NCI-H128 (cell line): Measurements from ENCODE around the gene HIPK3.
"Not testable (repeated sequence)": the region's sequence is repeated elsewhere in the genome, so short reads cannot be mapped to it uniquely, and the experiment has no call there.

ENCODE experiments used
- DNase-seq: peaks from one replicate; lab custom pipeline; 2025; ENCODE audit not compliant: unreplicated experiment; lab: John Stamatoyannopoulos, UW

Gene HIPK3

GRCh38 chr11:33303541-33303940 lies 46.4 kb downstream of the HIPK3 start:
- no peak for DNase-seq

DNA sequence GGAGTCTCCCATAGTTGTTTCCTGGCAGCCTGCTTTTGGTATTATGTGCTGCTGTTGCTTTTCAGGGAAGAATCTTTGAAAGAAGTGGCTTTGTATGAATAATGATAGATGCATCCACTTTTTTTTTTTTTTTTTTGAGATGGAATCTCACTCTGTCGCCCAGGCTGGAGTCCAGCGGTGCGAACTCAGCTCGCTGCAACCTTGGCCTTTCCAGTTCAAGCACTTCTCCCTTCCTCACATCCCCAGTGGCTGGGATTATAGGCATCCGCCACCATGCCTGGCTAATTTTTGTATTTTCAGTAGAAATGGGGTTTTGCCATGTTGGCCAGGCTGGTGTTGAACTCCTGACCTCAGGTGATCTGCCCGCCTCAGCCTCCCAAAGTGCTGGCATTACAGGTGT lies 49.6 kb downstream of the HIPK3 start:
- DNase-seq: not testable (repeated sequence)

DNA sequence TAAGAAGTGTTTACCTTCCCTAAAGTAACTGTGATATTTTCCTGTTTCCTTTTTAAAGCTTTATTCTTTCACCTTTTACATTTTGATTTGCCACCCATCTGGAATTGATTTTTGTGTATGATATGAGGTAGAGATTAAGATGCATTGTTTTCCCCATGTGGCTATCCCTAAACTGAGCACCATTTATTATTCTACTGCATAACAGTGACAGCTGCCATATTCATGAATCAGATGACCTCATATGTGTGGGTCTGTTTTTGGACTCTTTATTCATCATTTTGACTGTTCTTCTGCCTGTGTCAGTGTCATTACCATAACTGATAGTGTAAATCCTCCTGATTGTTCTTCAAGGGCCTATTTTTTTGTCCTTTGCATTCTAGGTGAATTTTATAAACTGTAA lies 50.8 kb downstream of the HIPK3 start:
- no peak for DNase-seq

DNA sequence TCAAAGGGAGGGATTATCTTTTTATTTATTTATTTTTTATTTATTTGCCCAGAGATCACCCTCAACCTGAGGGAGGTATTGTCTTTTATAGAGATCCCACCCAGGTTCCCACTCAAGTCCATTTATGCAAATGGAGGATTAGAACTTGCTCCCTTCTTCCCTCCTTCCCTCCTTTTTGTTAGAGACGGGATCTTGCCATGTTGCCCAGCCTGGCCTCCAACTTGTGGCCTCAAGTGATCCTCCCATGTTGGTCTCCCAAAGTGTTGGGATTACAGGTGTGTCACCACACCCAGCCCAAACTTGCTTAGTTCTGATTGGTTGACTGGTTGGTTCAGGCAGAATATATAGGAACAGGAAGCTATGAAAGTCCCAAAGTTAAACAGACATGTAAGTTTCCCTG lies 51.9 kb downstream of the HIPK3 start:
- no peak for DNase-seq

DNA sequence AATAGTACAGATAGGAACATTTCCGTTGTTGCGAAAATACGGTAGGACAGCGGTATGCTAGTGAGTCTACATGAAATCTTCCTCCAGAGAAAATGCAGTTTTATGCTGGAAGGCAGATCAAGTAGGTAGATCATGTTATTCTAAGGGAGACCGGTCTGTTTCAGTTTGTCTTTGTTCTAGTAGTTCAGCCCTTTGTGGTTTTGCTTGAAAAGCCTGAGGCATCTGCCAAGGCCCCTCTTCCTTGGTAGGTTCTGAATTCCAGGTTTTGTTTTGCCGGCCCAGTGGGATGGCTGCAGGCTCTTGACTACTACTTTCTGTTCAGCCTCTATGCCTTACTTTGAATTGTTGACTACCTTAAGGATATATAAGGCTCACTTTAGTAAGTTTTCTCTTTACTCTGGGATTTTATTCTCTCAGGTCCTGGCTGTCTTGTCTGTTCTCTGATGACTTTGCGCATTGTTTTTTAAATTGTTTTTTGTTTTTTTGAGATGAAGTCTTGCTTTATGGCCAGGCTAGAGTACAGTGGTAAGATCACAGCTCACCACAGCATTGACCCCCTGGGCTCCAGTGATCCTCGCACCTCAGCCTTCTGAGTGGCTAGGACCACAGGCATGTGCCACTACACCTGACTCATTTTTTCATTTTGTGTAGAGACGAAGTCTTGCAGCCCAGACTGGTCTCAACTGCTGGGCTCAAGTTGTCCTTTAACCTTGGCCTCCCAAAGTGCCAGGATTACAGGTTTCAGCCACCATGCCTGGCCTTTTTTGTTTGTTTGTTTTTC lies 53.7 kb downstream of the HIPK3 start:
- no peak for DNase-seq

- DNase-seq: no peak
Observed at GRCh38 chr11:33311680-33312079, 54.5 kb downstream of the HIPK3 start.

- no peak for DNase-seq
Observed at GRCh38 chr11:33315822-33316221, 58.6 kb downstream of the HIPK3 start.

- no peak for DNase-seq
Observed at GRCh38 chr11:33317662-33318061, 60.5 kb downstream of the HIPK3 start.

GRCh38 chr11:33320016-33320813 lies 63.0 kb downstream of the HIPK3 start:
- no peak for DNase-seq

GRCh38 chr11:33320814-33321330 lies 63.7 kb downstream of the HIPK3 start:
- DNase-seq: no peak

- DNase-seq: no peak
Observed at GRCh38 chr11:33321422-33321821, 64.2 kb downstream of the HIPK3 start.

DNA sequence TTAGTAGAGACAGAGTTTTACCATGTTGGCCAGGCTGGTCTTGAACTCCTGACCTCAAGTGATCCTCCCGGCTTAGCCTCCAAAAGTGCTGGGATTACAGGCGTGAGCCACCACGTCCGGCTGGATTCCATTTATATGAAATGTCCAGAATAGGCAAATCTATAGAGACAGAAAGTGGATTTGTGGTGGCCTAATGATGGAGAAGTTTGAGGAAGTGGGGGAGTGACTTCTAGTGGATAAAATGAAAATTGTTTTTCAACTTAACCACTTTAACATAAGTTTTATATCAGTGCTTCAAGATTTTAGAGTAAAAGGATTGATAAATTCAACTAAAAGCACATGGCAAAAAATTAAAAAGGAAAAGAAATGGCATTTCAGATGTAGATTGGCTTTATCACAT lies 66.2 kb downstream of the HIPK3 start:
- no peak for DNase-seq

GRCh38 chr11:33324302-33324985 lies 67.3 kb downstream of the HIPK3 start:
- no peak for DNase-seq

DNA sequence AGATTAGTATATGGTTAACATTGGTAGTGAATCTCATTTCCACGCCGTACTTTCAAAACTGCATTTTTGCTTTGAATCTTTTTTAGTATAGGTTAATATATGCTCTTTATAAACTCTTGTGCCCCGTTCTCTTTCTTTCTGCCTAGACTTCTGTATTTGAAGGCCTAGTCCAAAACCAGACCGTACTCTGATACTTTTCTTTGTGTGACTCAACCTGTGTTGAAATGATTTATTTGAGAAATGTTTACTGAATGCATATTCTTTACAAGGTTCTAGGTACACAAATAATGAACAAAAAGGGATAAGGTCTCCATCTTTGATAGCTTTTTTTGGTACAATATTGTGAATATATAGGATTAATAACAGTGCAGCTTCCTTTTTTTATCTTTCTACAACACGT lies 68.3 kb downstream of the HIPK3 start:
- DNase-seq: no peak

DNA sequence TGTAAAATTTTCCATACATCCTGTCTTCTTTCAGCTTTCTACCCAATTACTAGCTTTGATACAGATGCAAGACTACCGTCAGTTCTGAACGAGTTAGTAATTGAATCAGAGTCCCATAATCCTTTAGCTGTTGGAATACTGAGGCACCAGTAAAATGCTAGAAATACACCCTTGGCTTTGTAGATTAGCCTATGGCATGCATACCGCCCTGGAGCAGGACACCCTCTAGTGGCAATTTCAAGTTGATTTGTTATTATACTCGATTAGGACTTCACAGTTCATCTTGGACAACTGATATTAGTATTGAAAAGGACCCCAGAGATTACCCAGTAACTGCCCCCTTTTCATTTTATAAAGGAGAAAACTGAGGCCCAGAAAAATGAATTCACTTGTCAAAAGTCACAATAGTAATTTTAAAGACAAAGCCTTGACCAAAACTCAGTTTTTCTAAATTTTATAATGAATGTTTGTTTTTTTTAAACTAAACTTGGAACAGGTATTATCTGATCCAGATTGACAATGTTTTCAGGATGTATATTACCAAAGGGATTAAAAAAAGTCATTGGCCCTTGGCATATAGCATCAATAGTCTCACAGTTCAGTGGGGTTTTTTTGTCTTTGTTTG lies 72.6 kb downstream of the HIPK3 start:
- no peak for DNase-seq

DNA sequence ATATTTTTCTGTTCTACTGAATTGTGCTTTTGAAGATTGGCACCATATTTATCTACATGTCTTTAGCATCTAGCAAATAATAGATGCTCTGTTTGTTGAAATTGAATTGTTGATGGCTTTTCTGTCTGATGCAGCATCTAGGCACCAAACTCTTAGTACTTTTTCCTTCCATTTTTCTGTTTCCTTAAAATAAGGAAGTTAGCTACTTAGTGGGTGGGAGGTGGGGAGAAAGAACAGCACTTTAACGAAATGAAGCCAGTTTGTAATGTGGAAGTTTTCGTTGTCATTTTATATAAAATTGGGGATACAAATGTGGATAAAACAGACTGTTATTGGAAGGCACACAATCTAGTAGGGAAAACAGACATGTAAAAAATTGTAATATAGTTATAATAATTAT lies 76.6 kb downstream of the HIPK3 start:
- no peak for DNase-seq

DNA sequence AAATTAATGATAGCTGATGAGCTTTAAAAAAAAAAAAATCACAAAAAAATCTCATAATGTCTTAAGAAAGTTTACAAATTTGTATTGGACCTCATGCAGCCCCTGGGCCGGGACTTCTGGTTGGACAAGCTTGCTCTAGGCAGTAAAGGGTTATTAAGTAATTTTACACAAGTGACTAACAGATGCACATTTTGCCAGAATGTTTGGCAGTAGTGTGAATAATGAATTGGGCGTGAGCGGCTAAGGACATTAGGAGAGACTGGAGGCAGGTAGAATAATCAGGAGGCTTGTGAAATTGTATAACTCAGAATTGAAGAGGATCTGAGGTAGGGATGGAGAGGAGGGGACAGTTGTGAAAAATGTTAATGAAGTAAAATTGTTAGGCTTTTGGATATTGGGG lies 77.4 kb downstream of the HIPK3 start:
- DNase-seq: no peak

GRCh38 chr11:33339247-33339646 lies 82.1 kb downstream of the HIPK3 start:
- DNase-seq: no peak

GRCh38 chr11:33344611-33345010 lies 87.4 kb downstream of the HIPK3 start:
- no peak for DNase-seq

DNA sequence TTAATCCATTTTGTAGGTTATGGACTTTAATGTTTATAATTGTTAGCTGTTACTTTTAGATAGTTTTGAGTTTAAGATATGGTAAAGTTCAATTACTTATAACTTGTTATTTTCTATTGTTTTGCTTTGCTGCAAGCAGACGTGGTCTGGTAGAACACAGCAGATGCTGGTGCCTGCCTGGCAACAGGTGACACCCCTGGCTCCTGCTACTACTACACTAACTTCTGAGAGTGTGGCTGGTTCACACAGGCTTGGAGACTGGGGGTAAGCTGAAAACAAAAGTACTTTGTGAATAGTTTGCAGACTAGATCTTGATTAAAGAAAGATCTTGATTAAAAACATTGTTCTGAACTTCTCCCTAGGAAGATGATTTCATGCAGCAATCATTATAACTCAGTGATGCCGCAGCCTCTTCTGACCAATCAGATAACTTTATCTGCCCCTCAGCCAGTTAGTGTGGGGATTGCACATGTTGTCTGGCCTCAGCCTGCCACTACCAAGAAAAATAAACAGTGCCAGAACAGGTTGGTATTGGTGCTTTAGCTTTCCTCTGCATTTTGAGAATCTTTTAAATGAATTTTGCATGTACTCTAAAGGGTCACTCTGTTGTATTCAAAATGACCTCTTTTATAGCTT lies 90.4 kb downstream of the HIPK3 start:
- DNase-seq: no peak

- DNase-seq: no peak
Observed at GRCh38 chr11:33350287-33350686, 93.1 kb downstream of the HIPK3 start.
